ENCODE data around the gene TFAP2C. TPM values are rescaled to one million over a fixed set of nuclear protein-coding genes. Genes with fewer than 3 reads are reported as not detected.

TFAP2C gene
- total and polyA plus RNA-seq, 2 experiments from 2014 or later: 1.7 to 3.7 TPM

GRCh38 chr20:56595746-56596475 is 33.2 kb upstream of the TFAP2C start:
- H2AFZ ChIP-seq: no peak overlapping the region
- no peak overlapping the region for H3K4me3 ChIP-seq
- no peaks in the 10 kb centered on the region for H3K9me2 ChIP-seq (replicated peaks; ENCODE audit: insufficient read depth)
- no peak overlapping the region for H3K27ac ChIP-seq
- no peak for DNase-seq (ENCODE audit: low spot score)
- H3K4me2 ChIP-seq: no peak overlapping the region
- H3K4me1 ChIP-seq (ENCODE audit: insufficient read depth): no peaks in the 10 kb centered on the region
- no peaks in the 10 kb centered on the region for H4K20me1 ChIP-seq (ENCODE audit: insufficient read depth, poor library complexity, severe bottlenecking)
- H3K9me3 ChIP-seq (ENCODE audit: low read depth): no peaks in the 10 kb centered on the region
- H3K36me3 ChIP-seq (replicated peaks; ENCODE audit: insufficient read depth, low read depth): no peaks in the 10 kb centered on the region
- no peaks in the 10 kb centered on the region for H3K79me2 ChIP-seq
- 65% methylated on average over 17 of the region's 17 CpGs for WGBS (ENCODE audit: low lambda C conversion rate, missing lambda C conversion rate)
- H3K27me3 ChIP-seq: no peaks in the 10 kb centered on the region
- TF ChIP-seq CTCF (IDR thresholded peaks at IDR 0.05; ENCODE audit: poor library complexity): no peak
- TF ChIP-seq EZH2phosphoT487 (IDR thresholded peaks at IDR 0.05; ENCODE audit: low read depth, severe bottlenecking, unreplicated experiment): no peak

- Histone ChIP-seq H3K79me2 (no peaks in the 10 kb centered on the region), H3K36me3 (replicated peaks; ENCODE audit: insufficient read depth, low read depth) (no peaks in the 10 kb centered on the region), H3K27me3 (no peaks in the 10 kb centered on the region), H3K9me2 (replicated peaks; ENCODE audit: insufficient read depth) (no peaks in the 10 kb centered on the region), H3K9me3 (ENCODE audit: low read depth) (no peaks in the 10 kb centered on the region), H3K27ac (no peak overlapping the region), H3K4me1 (ENCODE audit: insufficient read depth) (peaks cover 8% of the 10 kb centered on the region), H2AFZ (no peak overlapping the region), H4K20me1 (ENCODE audit: insufficient read depth, poor library complexity, severe bottlenecking) (no peaks in the 10 kb centered on the region), H3K4me3 (no peak overlapping the region), H3K4me2 (no peak overlapping the region)
- no peak for TF ChIP-seq EZH2 (IDR thresholded peaks at IDR 0.05; ENCODE audit: borderline replicate concordance)
- TF ChIP-seq EZH2phosphoT487 (IDR thresholded peaks at IDR 0.05; ENCODE audit: low read depth, severe bottlenecking, unreplicated experiment): no peak
- no peak for TF ChIP-seq CTCF (IDR thresholded peaks at IDR 0.05; ENCODE audit: poor library complexity)
- WGBS (ENCODE audit: low lambda C conversion rate, missing lambda C conversion rate): 76% methylated on average over 2 of the region's 2 CpGs
- DNase-seq (ENCODE audit: low spot score): no peak
These were observed 27.9 kb upstream of the TFAP2C start for GRCh38 chr20:56601166-56601565.

GRCh38 chr20:56604673-56605072 is 24.4 kb upstream of the TFAP2C start:
- H4K20me1 ChIP-seq (ENCODE audit: insufficient read depth, poor library complexity, severe bottlenecking): no peaks in the 10 kb centered on the region
- no peak overlapping the region for H3K4me2 ChIP-seq
- no peaks in the 10 kb centered on the region for H3K27me3 ChIP-seq
- no peak overlapping the region for H3K27ac ChIP-seq
- no peak overlapping the region for H2AFZ ChIP-seq
- peaks cover 8% of the 10 kb centered on the region for H3K4me1 ChIP-seq (ENCODE audit: insufficient read depth)
- H3K9me2 ChIP-seq (replicated peaks; ENCODE audit: insufficient read depth): no peaks in the 10 kb centered on the region
- H3K4me3 ChIP-seq: no peak overlapping the region
- no peak for DNase-seq (ENCODE audit: low spot score)
- no peaks in the 10 kb centered on the region for H3K9me3 ChIP-seq (ENCODE audit: low read depth)
- H3K79me2 ChIP-seq: no peaks in the 10 kb centered on the region
- 76% methylated on average over 10 of the region's 10 CpGs for WGBS (ENCODE audit: low lambda C conversion rate, missing lambda C conversion rate)
- TF ChIP-seq EZH2phosphoT487 (IDR thresholded peaks at IDR 0.05; ENCODE audit: low read depth, severe bottlenecking, unreplicated experiment) (no peak), EZH2 (IDR thresholded peaks at IDR 0.05; ENCODE audit: borderline replicate concordance) (no peak), CTCF (IDR thresholded peaks at IDR 0.05; ENCODE audit: poor library complexity) (no peak)
- no peaks in the 10 kb centered on the region for H3K36me3 ChIP-seq (replicated peaks; ENCODE audit: insufficient read depth, low read depth)

Data from hepatocyte (in vitro differentiated cells).